GM18870 (cell line): ENCODE data around the gene ANTXR1.

Experiments
- ATAC-seq: cut with Tn5 transposase; IDR thresholded peaks from one replicate; pipeline ENCODE4 v1.9.1; 2021; ENCODE audit warnings: moderate library complexity; ENCODE audit not compliant: unreplicated experiment

Gene ANTXR1

DNA sequence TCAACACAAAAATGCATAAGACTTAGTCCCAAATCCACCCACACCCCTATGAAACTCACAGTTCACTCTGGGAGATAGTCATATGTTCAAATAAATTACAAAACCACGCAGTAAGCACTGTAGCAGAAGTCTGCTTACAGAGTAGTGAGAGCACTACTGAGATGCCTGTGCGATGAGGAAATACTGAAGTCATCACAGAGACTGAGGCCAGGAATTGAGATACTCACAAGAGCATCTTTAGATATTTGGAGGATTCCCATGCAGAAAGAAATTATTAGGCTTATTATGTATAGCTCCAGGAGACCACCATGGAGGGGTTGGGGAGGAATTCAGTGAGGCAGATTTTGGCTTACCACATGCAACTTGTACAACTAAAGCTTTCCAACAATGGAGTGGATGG, 82.3 kb downstream of the ANTXR1 start:
- no peak for ATAC-seq

GRCh38 chr2:69096326-69097095, 83.5 kb downstream of the ANTXR1 start:
- no peak for ATAC-seq

- ATAC-seq = no peak
Observed at GRCh38 chr2:69097148-69097610, 84.2 kb downstream of the ANTXR1 start.

DNA sequence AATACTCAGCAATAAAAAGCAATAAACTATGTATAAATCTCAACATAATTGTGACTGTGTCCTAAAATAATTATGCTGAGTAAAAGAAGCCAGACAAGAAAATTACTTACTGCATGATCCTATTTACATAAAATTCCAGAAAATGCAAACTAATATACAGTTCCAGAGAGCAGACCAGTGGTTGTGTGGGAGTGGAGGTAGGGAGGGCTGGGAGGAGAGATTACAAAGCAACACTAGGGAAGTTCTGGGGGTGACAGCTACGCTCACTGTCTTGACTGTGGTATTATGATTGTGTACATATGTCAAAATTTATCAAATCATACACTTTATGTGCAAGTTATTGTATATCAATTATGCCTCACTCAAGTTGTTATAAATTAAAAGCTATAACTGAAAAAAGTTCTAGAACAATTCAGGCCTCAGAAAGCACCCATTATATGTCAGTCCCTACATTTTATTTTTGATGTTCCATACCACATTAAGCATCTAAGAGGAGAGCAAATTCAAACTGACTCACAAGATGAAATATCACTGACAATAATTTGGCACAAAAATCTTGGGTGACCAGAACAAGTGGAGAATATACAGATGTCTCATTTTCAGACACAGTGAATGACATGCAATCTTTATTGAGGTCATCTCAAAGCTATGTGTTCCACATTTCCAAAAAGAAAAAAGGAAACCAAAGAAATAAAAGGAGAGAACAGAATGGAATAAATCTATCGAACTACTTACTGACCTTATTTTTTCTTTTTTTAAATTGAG, 85.1 kb downstream of the ANTXR1 start:
- ATAC-seq = no peak

DNA sequence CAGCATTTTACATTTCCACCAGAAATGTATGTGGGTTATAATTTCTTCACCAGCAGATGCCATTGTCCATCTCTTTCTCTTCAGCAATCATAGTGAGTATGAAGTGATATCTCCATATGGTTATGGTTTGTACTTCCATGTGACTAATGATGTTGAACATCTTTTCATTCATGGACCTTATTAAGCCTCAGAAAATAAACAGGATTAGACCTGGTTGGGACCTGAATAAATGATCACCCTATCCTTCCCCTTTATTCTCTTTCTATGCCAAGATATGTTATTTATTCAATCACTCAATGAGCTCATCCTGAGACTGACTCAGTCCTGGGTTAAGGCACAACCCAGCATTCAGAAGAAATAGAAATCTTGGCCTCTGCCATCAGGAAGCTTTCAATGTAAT, 86.6 kb downstream of the ANTXR1 start:
- no peak for ATAC-seq

DNA sequence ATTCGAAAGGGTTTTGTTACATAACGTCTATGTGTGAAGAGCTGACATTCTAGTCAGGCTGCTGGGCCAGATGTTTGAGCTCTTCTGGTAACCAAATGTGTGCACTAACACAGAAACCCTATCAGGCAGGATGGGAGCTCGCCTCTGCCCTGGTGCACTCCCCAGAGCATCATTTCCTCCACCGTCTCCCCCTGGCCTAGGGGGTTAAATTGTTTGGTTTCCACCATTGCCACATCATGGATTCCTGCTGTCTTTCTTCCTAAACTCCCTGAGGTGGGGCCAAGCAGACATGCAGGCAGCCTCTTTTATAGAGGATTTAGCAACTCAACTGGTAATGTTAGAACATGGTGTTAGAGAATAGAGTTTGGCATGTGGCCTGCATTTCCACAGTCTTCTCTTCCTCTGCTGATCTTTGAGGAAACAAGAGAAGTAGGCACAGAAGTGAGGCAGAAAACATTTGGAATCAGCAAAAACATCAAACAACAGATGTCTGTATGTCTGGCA, 87.3 kb downstream of the ANTXR1 start:
- ATAC-seq = no peak

GRCh38 chr2:69102041-69102593, 89.1 kb downstream of the ANTXR1 start:
- no peak for ATAC-seq

GRCh38 chr2:69103419-69103818, 90.4 kb downstream of the ANTXR1 start:
- no peak for ATAC-seq

DNA sequence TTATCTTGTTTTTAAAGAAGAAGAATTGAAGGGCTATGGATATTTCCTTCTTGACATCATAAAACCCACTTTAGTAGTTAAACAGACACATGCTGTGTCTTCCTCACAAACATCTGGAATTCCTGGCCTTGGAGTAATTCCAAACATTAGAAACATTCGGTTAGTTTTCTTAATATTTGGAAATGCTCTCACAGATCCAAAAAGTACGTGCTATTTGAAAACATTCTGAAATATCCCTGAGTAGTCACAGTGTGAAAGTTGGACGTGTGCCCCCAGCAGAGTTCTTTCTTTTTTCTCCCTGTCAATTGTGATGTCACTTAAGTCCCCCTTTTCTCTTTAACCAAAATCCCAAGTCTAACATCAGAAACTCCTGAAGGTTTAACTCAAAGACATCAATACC, 91.3 kb downstream of the ANTXR1 start:
- no peak for ATAC-seq

GRCh38 chr2:69109255-69109654, 96.3 kb downstream of the ANTXR1 start:
- ATAC-seq = no peak

GRCh38 chr2:69111076-69111475, 98.1 kb downstream of the ANTXR1 start:
- ATAC-seq = no peak

DNA sequence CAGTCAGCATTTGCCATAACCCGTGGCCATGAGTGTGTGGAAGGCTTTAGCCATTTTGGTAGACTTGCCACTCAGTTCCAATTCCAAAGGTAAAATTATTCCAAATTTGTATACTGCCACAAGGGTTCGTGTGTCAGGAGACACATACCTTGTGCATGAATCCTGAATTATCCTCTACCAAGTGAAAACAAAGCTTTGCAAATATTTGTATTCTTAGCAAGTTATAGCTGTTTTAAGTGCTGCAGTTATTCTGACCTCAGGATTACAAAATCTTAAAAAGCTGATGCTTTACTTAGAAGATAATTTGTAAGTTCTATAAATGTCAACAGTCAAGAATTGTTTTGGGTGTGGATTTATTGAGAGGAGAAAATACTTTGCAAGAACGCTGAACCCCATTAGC, 100.6 kb downstream of the ANTXR1 start:
- ATAC-seq = no peak

DNA sequence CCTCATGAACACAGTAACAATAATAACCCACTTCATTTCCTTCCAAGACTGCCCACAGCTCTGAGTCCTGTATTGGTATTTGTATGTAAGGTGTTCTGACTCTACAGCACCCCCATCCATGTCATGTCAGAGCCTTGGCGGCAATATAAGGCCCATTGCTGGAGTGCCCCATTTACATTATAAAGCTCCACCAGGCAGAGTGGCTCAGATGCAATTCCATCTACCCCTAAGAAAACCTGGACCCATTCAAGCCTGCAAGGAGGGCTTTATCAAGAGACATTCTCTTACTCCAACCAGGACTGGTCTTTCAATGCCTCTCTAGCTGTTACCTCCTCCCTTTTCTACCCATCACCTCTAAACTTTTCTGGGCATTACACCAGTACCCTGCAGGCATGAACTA, 101.6 kb downstream of the ANTXR1 start:
- no peak for ATAC-seq

DNA sequence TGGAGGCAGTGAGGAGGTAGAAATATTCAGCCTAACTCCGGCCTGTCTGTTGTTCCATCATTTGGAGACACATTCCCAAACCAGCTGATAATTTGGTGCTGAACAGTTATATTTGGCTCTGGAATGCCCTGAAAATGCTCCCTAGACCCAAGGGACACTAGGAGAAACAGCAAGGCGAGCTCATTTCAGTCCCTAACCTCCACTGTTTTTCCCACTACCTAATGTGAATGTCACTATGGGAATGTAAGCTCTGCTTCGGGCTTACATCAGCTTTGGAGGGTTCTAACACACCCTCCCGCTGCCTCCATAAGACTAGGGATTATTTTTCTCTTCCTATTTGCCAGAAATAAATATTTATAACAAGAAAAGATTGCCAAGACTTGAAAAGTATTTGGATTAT, 103.5 kb downstream of the ANTXR1 start:
- ATAC-seq = no peak

GRCh38 chr2:69118609-69119008, 105.6 kb downstream of the ANTXR1 start:
- ATAC-seq = no peak

DNA sequence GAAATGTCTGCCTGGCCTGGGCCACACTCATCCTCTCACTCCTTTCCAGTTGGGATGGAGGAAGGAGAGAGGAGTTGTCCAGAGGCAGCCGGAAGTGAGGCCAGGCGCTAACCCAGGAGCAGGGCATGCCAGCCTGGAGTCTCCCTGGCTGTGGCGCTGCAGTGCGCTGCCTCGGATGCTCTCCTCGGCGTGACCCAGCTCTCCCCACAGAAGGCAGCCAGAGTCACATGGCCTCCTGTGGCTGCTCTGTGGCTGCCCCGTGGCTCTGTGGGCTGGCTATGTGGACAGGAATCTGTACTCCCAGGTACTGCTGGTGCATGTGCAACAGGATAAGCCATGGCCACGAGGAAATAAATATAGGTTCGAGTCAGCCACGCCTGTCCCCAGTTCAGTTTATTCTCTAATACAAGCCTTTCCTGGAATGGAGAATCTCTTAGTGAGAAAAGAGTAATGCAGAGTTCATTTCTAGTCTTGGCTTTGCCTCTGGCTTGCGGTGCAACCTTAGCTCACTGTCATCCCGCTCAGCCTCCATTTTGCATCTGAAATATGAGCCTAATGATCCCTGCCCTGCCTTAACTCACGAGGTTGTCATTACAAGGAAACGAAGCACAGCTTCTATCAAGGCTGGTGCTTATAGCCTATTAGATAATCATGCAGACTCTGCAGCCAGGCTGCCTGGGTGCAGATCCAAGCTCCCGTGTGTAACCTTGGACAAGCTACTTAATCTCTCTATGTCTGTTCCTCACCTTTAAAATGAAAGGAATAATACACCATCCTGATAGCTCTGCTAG, 106.3 kb downstream of the ANTXR1 start:
- no peak for ATAC-seq

DNA sequence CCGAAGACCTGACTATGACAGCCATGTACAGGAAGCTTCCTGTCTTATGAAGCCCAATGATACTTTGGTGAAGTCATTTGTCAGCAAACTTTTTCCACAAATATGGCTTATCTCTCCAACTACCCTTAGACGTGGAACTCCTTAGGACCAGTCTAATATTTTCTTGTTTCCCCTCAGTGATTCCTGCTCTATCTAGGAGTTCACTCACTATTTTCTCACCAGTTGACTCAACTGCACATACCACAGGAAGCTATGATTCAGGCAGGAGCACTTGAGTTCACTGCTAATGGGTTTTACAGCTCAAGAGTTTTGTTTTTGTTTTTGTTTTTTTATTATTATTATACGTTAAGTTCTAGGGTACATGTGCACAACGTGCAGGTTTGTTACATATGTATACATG, 109.3 kb downstream of the ANTXR1 start:
- ATAC-seq = no peak

GRCh38 chr2:69123182-69123581, 110.2 kb downstream of the ANTXR1 start:
- no peak for ATAC-seq

DNA sequence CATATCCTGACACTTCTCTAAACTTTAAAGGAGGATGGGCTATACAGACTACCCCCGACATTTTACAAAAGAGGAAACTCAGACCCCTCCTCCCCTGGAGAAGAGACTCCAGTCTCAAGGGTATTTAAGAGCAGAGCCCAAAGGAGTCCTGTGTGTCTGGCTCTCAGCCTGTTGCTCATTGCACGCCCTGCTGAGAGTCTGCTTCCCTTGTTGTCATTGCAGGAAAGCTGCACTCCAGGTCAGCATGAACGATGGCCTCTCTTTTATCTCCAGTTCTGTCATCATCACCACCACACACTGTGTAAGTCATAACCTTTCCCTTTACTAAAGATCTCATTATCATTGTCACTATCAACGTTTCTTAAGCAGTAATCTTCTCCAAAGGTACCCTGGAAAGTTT, 111.4 kb downstream of the ANTXR1 start:
- no peak for ATAC-seq

DNA sequence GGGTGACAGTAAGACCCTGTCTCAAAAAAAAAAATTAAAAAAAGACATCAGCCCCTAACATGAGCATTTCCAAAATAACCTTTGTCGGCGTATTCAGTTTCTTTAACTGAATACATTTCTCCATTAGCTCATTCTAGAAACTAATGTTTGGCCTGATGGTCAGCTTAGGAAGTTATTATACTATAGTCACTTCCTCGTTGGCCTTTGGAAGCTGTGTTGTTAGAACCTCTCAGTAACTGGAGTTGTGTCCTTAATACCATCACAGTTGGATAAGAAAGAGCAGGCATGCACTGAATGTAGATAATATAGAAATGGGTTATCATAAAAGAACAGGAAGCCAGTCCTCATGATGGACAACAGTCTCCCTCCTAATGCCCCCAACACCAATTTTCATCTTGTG, 112.8 kb downstream of the ANTXR1 start:
- ATAC-seq = no peak

- ATAC-seq = no peak
Observed at GRCh38 chr2:69126341-69126740, 113.4 kb downstream of the ANTXR1 start.
